ENCODE data around the gene HOXB7. TPM values are rescaled to one million over a fixed set of nuclear protein-coding genes. Genes with fewer than 3 reads are reported as not detected.

The HOXB7 gene
- total RNA-seq, 1 donor from 2014 or later, result not detected

- no peaks in the 10 kb centered on the region for H3K9me3 Mint-ChIP-seq (ENCODE audit: unreplicated experiment)
- H3K4me3 Mint-ChIP-seq (ENCODE audit: unreplicated experiment), result no peak overlapping the region
- no peak for TF ChIP-seq CTCF (IDR thresholded peaks at IDR 0.05)
- H3K4me1 Mint-ChIP-seq (ENCODE audit: unreplicated experiment), result peaks cover 27% of the 10 kb centered on the region
- no peaks in the 10 kb centered on the region for H3K36me3 Mint-ChIP-seq (ENCODE audit: unreplicated experiment)
- no peak overlapping the region for H3K27ac Mint-ChIP-seq (ENCODE audit: unreplicated experiment)
- peaks cover 91% of the 10 kb centered on the region for H3K27me3 Mint-ChIP-seq (ENCODE audit: unreplicated experiment)
- no peak for DNase-seq (ENCODE audit: extremely low spot score, unreplicated experiment)
Observed at GRCh38 chr17:48617471-48618255, 6.8 kb upstream of the HOXB7 start.

- no peak overlapping the region for H3K4me3 Mint-ChIP-seq (ENCODE audit: unreplicated experiment)
- no peak for TF ChIP-seq CTCF (IDR thresholded peaks at IDR 0.05)
- no peak for DNase-seq (ENCODE audit: extremely low spot score, unreplicated experiment)
- peaks cover 88% of the 10 kb centered on the region for H3K27me3 Mint-ChIP-seq (ENCODE audit: unreplicated experiment)
- peaks cover 31% of the 10 kb centered on the region for H3K4me1 Mint-ChIP-seq (ENCODE audit: unreplicated experiment)
- H3K27ac Mint-ChIP-seq (ENCODE audit: unreplicated experiment), result no peak overlapping the region
- no peaks in the 10 kb centered on the region for H3K9me3 Mint-ChIP-seq (ENCODE audit: unreplicated experiment)
- H3K36me3 Mint-ChIP-seq (ENCODE audit: unreplicated experiment), result no peaks in the 10 kb centered on the region
Observed at GRCh38 chr17:48616717-48617470, 6.1 kb upstream of the HOXB7 start.

GRCh38 chr17:48615963-48616716 lies 5.3 kb upstream of the HOXB7 start:
- TF ChIP-seq CTCF (IDR thresholded peaks at IDR 0.05), result no peak
- Mint-ChIP-seq H3K27ac (ENCODE audit: unreplicated experiment) (no peak overlapping the region), H3K4me3 (ENCODE audit: unreplicated experiment) (no peak overlapping the region), H3K4me1 (ENCODE audit: unreplicated experiment) (peaks cover 31% of the 10 kb centered on the region), H3K27me3 (ENCODE audit: unreplicated experiment) (peaks cover 88% of the 10 kb centered on the region), H3K36me3 (ENCODE audit: unreplicated experiment) (no peaks in the 10 kb centered on the region), H3K9me3 (ENCODE audit: unreplicated experiment) (no peaks in the 10 kb centered on the region)
- no peak for DNase-seq (ENCODE audit: extremely low spot score, unreplicated experiment)

- H3K4me3 Mint-ChIP-seq (ENCODE audit: unreplicated experiment), result no peak within 1 kb of the TSS
- no peak for TF ChIP-seq CTCF (IDR thresholded peaks at IDR 0.05)
- no peak within 1 kb of the TSS for H3K27ac Mint-ChIP-seq (ENCODE audit: unreplicated experiment)
- no peak for DNase-seq (ENCODE audit: extremely low spot score, unreplicated experiment)
- no peaks in the 10 kb centered on the region for H3K36me3 Mint-ChIP-seq (ENCODE audit: unreplicated experiment)
- H3K9me3 Mint-ChIP-seq (ENCODE audit: unreplicated experiment), result no peaks in the 10 kb centered on the region
- H3K27me3 Mint-ChIP-seq (ENCODE audit: unreplicated experiment), result peaks cover 85% of the 10 kb centered on the region
- H3K4me1 Mint-ChIP-seq (ENCODE audit: unreplicated experiment), result peaks cover 36% of the 10 kb centered on the region
Observed at GRCh38 chr17:48615047-48615962, 4.5 kb upstream of the HOXB7 start, which contains the start of gene HOXB8. Gene HOXB8 (minus strand): TSS chr17:48615292. CDS start chr17:48614704, 588 bp downstream.

Measured in osteocyte (in vitro differentiated cells).